HG03439 (cell line): ENCODE data around the gene CALN1.
"Not testable (repeated sequence)": the region's sequence is repeated elsewhere in the genome, so short reads cannot be mapped to it uniquely, and the experiment has no call there.

Experiments
- ATAC-seq: cut with Tn5 transposase; IDR thresholded peaks from one replicate; pipeline ENCODE4 v1.9.1; 2021; ENCODE audit warnings: mild to moderate bottlenecking, moderate library complexity; ENCODE audit not compliant: unreplicated experiment

The CALN1 gene

DNA sequence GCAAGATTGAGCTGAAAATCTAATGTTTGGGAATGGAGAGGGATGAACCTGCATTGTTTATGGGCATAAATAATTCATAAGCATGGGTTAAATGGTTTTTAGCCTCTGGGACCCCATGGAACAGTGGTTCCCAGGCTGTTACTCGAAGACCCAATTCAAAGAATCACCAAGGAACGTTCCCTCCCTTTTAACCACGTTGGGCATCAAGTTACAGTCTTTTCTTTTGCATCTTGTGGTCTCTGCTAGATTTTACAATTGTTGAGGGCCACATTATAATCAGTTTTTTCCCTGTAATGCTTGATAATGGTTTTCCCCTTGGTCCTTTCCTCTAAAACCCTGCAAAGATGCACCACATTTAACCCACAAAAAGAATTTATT lies 2.5 kb downstream of the CALN1 start:
- no peak for ATAC-seq

GRCh38 chr7:72408966-72409637 lies 3.0 kb downstream of the CALN1 start:
- no peak for ATAC-seq

DNA sequence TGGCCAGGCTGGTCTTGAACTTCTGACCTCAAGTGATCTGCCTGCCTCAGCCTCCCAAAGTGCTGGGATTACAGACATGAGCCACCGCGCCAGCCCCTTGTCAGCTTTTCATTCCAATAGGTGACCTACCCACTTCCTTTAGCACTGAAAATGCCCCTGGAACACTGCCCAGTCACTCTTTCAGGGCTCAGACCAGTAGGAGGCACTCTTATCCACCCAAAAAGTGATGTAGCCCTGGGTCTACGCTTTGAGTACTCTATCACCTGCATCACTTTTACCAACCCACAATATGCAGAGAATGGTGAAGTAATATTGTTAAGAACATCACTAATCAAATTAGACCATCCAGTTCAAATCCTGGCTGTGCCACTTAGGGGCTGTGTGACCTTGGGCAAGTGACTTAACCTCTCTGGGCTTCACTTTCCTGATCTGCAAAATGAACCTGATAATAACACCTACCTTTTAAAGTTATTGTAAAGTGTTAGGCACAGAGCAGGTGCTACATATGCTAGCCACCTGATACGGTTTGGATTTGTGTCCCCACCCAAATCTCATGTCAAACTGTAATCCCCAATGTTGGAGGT lies 5.2 kb downstream of the CALN1 start:
- ATAC-seq: no peak

GRCh38 chr7:72405871-72406270 lies 6.3 kb downstream of the CALN1 start:
- no peak for ATAC-seq

- ATAC-seq: no peak
These were observed 6.7 kb downstream of the CALN1 start for GRCh38 chr7:72405418-72405817.

DNA sequence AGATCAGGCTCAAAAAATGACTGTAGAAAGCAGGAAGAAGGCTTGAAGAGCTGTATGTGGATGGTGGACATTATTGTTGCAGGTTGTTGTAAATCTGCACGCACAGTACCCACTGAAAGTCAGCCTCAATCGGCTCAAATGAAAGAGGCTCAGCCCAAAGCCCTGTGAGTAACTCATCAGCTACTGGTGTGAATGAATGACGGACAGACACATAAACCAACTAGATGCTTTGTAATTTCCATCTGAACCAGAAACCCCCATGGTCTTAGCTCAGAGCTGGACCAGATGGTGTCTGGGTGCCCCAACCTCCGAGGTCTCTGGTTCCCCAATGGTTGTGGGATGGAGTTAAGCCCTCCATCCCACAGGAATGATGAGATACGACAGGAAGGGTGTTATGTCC lies 7.4 kb downstream of the CALN1 start:
- ATAC-seq: no peak

- no peak for ATAC-seq
These were observed 8.6 kb downstream of the CALN1 start for GRCh38 chr7:72403458-72404076.

DNA sequence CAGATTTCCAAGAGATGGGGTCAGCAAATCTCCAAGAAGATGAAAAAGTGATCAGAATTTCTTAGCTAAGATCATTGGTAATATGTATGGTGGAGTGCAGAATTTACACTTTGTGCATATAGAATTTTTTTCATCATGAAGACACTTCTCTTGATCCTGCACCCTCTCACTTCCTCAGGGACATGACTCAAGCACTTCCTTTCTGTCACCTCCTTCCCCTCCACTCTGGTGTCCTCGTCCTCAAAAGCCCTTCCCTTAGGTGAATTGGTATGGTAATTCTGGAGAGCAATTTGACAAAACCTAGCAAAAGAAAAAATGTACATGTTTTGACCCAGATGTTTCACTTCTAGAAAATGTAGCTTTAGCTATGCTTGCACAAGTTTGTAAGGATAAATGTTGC lies 18.1 kb downstream of the CALN1 start:
- no peak for ATAC-seq

DNA sequence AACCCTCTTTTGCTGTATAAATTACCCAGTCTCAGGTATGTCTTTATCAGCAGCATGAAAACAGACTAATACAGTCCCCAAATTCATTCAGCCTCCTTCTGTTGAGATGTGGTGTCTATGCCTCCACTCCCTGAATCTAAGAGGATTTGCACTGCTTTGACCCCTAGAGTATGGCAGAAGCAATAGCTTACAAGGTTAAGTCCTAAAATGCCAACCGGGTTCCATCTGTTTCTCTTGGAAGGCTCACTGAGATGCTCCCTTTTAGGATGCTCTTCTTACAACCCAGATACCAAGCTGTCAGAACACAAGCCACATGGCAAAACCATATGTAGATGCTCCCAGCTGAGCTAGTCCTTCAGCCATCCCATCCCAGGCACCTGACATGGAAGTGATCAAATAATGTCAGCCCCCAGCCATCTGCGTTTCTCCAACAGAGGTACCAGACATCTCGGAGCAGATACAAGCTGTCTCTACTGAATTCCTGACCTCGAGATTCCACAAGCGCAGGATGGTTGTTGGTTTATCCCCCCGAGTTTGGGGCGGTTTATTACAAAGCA lies 20.2 kb downstream of the CALN1 start:
- ATAC-seq: no peak

GRCh38 chr7:72386118-72386517 lies 26.0 kb downstream of the CALN1 start:
- ATAC-seq: no peak

DNA sequence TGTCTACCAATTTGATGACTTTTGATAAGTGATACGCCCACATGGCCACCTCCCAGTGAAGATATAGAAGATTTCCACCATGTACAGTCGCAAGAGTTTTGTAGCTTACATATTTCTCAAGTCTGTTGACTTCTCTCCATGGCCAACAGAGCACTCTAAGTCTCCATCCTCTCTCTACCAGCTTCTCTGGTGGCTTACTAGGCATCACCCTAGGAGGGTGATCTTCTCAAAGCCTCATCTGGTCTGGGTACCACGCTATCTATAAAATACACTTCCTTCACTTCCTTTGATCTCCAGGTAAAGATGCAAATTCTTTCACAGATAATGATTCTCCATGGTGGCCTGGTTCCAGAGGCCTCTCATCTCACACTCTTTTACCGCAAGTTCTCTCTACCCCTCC lies 49.9 kb downstream of the CALN1 start:
- ATAC-seq: no peak

- ATAC-seq: no peak
These were observed 66.9 kb downstream of the CALN1 start for GRCh38 chr7:72345208-72345727.

DNA sequence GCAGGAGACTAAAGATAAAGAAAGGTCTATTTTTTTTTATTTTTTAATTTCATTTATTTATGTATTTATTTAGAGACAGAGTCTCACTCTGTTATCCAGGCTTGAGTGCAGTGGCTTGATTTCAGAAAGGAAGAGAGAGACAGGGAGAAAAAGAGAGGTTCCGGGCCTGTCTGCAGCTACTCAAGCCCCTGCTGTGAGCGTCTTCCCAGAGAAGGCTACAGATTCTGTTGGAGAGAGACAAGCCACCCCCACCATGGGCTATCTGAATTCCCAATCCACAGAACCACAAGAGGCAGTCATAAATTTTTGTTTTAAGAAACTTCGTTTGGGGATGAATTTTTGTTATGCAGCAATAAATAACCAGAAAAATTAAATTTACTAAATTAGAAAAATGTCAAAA lies 68.1 kb downstream of the CALN1 start:
- ATAC-seq: no peak

- ATAC-seq: not testable (repeated sequence)
These were observed 68.8 kb downstream of the CALN1 start for GRCh38 chr7:72343354-72343753.

DNA sequence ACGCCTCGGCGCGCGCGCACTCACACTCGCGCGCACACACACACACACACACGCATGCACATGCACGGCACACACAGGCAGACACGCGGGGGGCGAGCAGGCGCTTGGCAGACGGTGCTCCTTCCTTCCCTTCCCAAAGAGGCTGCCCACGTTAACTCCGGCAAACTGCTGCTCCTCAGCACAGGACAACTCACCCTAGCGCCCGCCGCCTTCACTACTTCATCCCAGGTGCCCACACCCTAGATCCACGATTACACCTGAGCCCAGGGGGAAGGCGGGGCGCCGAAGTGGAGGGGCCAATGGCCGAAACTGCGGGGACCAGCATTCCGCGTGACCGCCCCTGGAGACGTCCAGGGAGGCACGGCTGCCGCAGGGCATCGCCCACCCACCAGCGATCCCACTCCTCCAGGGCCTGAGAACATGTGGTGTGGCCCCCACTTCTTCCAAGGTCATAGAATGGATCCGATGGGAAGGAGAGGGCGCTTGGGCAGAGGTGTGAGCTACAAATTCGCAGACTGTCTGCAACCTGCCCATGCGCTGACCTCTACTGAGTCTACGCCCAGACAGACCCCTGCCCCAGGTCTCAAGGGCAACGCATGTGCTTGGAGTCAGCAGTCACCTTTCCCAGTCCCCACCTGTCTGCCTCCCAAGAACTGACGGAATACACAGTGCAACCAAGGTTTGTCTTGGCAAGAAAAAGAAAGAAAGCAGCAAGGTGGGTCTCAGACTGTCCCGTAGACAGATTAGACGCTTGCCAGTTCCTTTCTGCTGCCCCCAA lies 74.6 kb downstream of the CALN1 start:
- ATAC-seq: no peak

DNA sequence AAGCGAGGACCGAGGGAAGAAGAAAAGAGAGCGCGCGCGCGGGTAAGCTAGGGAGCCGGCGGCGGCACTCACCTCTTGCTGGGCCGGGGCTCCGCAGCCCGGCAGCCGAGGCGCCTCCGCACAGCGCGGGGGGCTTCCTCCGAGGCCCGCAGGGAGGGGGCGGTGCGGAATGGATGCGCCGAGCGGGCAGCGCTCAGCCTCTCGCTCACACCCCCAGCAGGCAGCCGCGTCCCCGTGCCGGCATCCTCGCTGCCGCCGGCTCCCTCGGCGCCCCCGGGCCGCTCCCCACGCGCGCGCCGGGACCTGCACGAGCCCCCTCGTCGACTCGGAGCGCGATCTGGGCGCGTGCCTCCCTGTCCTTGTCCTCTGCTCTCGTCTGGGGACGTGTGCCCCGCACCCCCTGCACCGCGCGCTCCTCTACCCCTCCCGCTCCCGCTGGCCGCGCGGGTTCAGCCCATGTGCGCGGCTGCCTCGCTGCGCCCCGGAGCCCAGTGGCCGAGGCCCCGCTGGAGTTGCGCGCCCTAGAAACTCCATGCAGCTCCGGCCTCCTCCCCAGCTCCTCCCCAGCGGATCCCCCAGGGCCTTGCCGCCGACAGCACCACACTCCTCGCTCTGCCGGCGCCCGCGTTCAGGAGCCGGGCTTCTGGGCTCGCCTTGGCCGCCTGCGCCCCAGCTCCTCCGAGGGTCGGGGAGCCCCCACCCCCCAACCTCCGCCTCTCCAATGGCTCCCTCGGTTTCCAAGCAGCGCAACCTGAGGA lies 75.3 kb downstream of the CALN1 start:
- ATAC-seq: no peak

DNA sequence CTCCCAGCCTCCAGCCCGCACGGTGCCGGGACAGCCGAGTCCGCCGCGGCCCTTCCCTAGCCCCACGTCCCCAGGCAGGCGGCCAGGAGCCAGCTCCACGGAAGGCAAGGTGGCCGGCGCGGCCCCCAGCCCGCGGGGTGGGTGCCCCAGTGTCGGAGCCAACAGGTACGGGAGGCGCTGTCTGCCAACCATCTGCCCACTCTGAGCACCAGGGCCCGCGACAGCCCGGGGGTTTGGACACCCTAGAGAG lies 75.8 kb downstream of the CALN1 start:
- no peak for ATAC-seq

- no peak for ATAC-seq
These were observed 76.4 kb downstream of the CALN1 start for GRCh38 chr7:72335561-72336381.

GRCh38 chr7:72334698-72335097 lies 77.4 kb downstream of the CALN1 start:
- ATAC-seq: no peak

- no peak for ATAC-seq
These were observed 78.1 kb downstream of the CALN1 start for GRCh38 chr7:72334066-72334465.
